HepG2 (cell line): ENCODE results near the gene UTP11. TPM values are rescaled to one million over a fixed set of nuclear protein-coding genes. Genes with fewer than 3 reads are reported as not detected.

ENCODE experiments used
- GATAD2A ChIP-seq: IDR thresholded peaks from 2 replicates; pipeline ENCODE4 v1.6.1; 2016
- IRF2 ChIP-seq: IDR thresholded peaks from 2 replicates; pipeline ENCODE4 v1.6.1; 2018; ENCODE audit warnings: missing genetic modification reagents, missing compliant biosample characterization
- NBN ChIP-seq: fragments of 450-650 bp; conservative IDR thresholded peaks from 2 replicates; pipeline ENCODE4 v1.6.1; 2017
- NCOR1 ChIP-seq: fragments of 200-600 bp; sonication (generic); IDR thresholded peaks from 2 replicates; pipeline ENCODE4 v1.7.0; 2017; ENCODE audit warnings: antibody characterized with exemption, low read length, borderline replicate concordance
- NFIB ChIP-seq: sonication (generic); formaldehyde crosslinking; IDR thresholded peaks from 2 replicates; pipeline ENCODE4 v1.9.0; 2021; ENCODE audit warnings: missing genetic modification reagents, mild to moderate bottlenecking, borderline replicate concordance
- PAF1 ChIP-seq: IDR thresholded peaks from 2 replicates; pipeline ENCODE4 v1.6.1; 2016; ENCODE audit warnings: missing genetic modification reagents, missing compliant biosample characterization
- REXO4 ChIP-seq: sonication (generic); formaldehyde crosslinking; IDR thresholded peaks from 2 replicates; pipeline ENCODE4 v1.8.0; 2022; ENCODE audit warnings: missing genetic modification reagents, mild to moderate bottlenecking, borderline replicate concordance
- RFX3 ChIP-seq: IDR thresholded peaks from 2 replicates; pipeline ENCODE4 v1.6.1; 2016; ENCODE audit warnings: missing biosample characterization, missing genetic modification reagents
- RXRA ChIP-seq: sonication (generic); formaldehyde crosslinking; IDR thresholded peaks from 2 replicates; pipeline ENCODE4 v1.5.1; 2020; ENCODE audit warnings: missing genetic modification reagents
- TEAD3 ChIP-seq: optimal IDR thresholded peaks from 2 replicates; pipeline ENCODE3; 2016; ENCODE audit warnings: borderline replicate concordance
- ZFP37 ChIP-seq: sonication (generic); formaldehyde crosslinking; IDR thresholded peaks from 2 replicates; pipeline ENCODE4 v1.4.0; 2020; ENCODE audit warnings: missing genetic modification reagents, borderline replicate concordance
- ZNF121 ChIP-seq: sonication (generic); formaldehyde crosslinking; IDR thresholded peaks from 2 replicates; pipeline ENCODE4 v1.5.0; 2020; ENCODE audit warnings: mild to moderate bottlenecking, missing genetic modification reagents
- ZNF326 ChIP-seq: sonication (generic); formaldehyde crosslinking; IDR thresholded peaks from 2 replicates; pipeline ENCODE4 v1.4.0; 2020; ENCODE audit warnings: missing genetic modification reagents, borderline replicate concordance
- ZNF451 ChIP-seq: sonication (generic); formaldehyde crosslinking; IDR thresholded peaks from 2 replicates; pipeline ENCODE4 v1.5.0; 2020; ENCODE audit warnings: mild to moderate bottlenecking, missing genetic modification reagents
- ZNF777 ChIP-seq: sonication (generic); formaldehyde crosslinking; IDR thresholded peaks from 2 replicates; pipeline ENCODE4 v1.4.0; 2020; ENCODE audit warnings: missing genetic modification reagents
- polyA plus RNA-seq, 8 experiments: library from polyadenylated mRNA; depleted of rRNA in 3 of 8; stranded (reverse) in 7 of 8; unstranded in 1 of 8; fragments of >200 nt; fragmentation: Illumina TruSeq in 4 of 8; extraction: Trizol in 4 of 8; gene quantifications; 2 replicates each; pipeline versions ENCODE4 v1.2.1 to v1.2.3, GENCODE V29; 2011 to 2016; ENCODE audit warnings: low read depth in 4 of 8, missing spikeins in 1 of 8, mixed read lengths in 1 of 8; ENCODE audit not compliant: insufficient read depth in 1 of 8
- total RNA-seq, 5 experiments: library from RNA; depleted of rRNA; stranded (reverse); fragments of >200 nt; fragmentation: Illumina TruSeq; extraction: Trizol; gene quantifications; 2 replicates each; pipeline ENCODE4 v1.2.3, GENCODE V29; 2016; ENCODE audit warnings: low read depth in 1 of 5
- TF ChIP-seq, protein P1 (sequence below): sonication (generic); formaldehyde crosslinking; IDR thresholded peaks from 2 replicates; pipeline ENCODE4 v1.8.0; 2022; ENCODE audit warnings: mild to moderate bottlenecking, missing genetic modification reagents, borderline replicate concordance
- TF ChIP-seq, protein P2 (sequence below): sonication (generic); formaldehyde crosslinking; IDR thresholded peaks from 2 replicates; pipeline ENCODE4 v1.4.0; 2020; ENCODE audit warnings: mild to moderate bottlenecking, missing genetic modification reagents
- TF ChIP-seq, protein P3 (sequence below): sonication (generic); formaldehyde crosslinking; conservative IDR thresholded peaks from 2 replicates; pipeline ENCODE4 v1.4.0; 2020; ENCODE audit warnings: mild to moderate bottlenecking, missing genetic modification reagents, moderate library complexity
- TF ChIP-seq, protein P4 (sequence below): sonication (generic); formaldehyde crosslinking; IDR thresholded peaks from 2 replicates; pipeline ENCODE4 v1.4.0; 2020; ENCODE audit warnings: missing genetic modification reagents, borderline replicate concordance

UTP11 gene
- total and polyA plus RNA-seq, 2 of the 13 experiments (the other 11 are each of a cell fraction or from before 2014, with no cell fraction given): 13.5 to 44.8 TPM

DNA sequence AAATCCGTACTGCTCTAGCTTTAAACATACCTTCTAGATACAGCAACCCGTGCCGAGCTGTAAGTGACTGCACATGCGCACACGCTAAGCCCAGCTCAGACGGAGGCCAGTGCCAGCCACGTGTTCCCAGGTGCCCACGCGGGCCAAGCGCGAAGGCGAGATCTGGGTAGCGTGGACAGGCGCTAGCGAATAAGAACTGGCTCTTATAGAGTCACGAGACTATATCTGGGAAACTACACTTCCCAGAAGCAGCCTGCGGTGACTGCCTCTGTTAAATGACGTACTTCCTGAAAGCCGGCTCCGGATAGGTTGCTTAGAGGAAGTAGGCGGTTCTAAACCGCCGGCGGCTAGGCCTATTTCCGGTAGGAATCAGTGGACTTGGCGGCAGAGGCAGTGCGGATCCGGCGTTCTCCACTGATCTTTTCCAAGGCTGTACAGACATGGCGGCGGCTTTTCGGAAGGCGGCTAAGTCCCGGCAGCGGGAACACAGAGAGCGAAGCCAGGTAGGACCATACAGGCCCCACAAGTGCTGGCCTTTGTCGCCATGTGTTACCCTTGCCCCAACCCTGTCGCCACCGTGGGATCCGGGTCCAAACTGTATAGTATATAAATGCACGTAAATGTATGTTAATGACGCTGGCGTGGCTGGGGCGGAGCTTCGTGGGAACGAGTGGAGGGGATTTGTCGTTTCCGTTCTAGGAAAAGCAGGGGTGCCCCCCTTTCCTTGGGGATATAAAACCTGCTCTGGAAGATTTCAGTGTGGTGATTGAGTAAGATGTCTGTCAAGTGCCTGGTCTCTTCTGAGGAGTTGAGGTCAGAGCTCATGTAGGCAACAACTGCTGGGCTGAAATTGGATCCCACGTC is at the start of gene UTP11 (continued):
- TF ChIP-seq, protein P1, sequence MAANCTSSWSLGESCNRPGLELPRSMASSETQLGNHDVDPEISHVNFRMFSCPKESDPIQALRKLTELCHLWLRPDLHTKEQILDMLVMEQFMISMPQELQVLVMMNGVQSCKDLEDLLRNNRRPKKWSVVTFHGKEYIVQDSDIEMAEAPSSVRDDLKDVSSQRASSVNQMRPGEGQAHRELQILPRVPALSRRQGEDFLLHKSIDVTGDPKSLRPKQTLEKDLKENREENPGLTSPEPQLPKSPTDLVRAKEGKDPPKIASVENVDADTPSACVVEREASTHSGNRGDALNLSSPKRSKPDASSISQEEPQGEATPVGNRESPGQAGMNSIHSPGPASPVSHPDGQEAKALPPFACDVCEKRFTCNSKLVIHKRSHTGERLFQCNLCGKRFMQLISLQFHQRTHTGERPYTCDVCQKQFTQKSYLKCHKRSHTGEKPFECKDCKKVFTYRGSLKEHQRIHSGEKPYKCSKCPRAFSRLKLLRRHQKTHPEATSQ (CRISPR knock-in tag): 0 out of 2 replicates have a peak, but pooled peaks have one; percentile 59
- TF ChIP-seq ZNF777 (peak; percentile 49; the same call in 1 of the 2 replicates), ZFP37 (CRISPR knock-in tag) (peak; percentile 90), TEAD3 (CRISPR knock-in tag) (peak; percentile 66), REXO4 (peak; percentile 88; the same call in 1 of the 2 replicates), RXRA (CRISPR knock-in tag) (peak; percentile 86), GATAD2A (CRISPR knock-in tag) (peak; percentile 83), PAF1 (no peak), NBN (no peak), NCOR1 (no peak), RFX3 (peak; percentile 21; the same call in 1 of the 2 replicates), ZNF451 (CRISPR knock-in tag) (peak; percentile 98), NFIB (no peak), ZNF121 (peak; percentile 63), IRF2 (CRISPR knock-in tag) (peak; percentile 92), ZNF326 (CRISPR knock-in tag) (no peak)
- TF ChIP-seq, protein P2, sequence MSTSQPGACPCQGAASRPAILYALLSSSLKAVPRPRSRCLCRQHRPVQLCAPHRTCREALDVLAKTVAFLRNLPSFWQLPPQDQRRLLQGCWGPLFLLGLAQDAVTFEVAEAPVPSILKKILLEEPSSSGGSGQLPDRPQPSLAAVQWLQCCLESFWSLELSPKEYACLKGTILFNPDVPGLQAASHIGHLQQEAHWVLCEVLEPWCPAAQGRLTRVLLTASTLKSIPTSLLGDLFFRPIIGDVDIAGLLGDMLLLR (CRISPR knock-in tag): peak; percentile 95
- TF ChIP-seq, protein P3, sequence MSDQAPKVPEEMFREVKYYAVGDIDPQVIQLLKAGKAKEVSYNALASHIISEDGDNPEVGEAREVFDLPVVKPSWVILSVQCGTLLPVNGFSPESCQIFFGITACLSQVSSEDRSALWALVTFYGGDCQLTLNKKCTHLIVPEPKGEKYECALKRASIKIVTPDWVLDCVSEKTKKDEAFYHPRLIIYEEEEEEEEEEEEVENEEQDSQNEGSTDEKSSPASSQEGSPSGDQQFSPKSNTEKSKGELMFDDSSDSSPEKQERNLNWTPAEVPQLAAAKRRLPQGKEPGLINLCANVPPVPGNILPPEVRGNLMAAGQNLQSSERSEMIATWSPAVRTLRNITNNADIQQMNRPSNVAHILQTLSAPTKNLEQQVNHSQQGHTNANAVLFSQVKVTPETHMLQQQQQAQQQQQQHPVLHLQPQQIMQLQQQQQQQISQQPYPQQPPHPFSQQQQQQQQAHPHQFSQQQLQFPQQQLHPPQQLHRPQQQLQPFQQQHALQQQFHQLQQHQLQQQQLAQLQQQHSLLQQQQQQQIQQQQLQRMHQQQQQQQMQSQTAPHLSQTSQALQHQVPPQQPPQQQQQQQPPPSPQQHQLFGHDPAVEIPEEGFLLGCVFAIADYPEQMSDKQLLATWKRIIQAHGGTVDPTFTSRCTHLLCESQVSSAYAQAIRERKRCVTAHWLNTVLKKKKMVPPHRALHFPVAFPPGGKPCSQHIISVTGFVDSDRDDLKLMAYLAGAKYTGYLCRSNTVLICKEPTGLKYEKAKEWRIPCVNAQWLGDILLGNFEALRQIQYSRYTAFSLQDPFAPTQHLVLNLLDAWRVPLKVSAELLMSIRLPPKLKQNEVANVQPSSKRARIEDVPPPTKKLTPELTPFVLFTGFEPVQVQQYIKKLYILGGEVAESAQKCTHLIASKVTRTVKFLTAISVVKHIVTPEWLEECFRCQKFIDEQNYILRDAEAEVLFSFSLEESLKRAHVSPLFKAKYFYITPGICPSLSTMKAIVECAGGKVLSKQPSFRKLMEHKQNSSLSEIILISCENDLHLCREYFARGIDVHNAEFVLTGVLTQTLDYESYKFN (CRISPR knock-in tag): peak; percentile 30
- TF ChIP-seq, protein P4, sequence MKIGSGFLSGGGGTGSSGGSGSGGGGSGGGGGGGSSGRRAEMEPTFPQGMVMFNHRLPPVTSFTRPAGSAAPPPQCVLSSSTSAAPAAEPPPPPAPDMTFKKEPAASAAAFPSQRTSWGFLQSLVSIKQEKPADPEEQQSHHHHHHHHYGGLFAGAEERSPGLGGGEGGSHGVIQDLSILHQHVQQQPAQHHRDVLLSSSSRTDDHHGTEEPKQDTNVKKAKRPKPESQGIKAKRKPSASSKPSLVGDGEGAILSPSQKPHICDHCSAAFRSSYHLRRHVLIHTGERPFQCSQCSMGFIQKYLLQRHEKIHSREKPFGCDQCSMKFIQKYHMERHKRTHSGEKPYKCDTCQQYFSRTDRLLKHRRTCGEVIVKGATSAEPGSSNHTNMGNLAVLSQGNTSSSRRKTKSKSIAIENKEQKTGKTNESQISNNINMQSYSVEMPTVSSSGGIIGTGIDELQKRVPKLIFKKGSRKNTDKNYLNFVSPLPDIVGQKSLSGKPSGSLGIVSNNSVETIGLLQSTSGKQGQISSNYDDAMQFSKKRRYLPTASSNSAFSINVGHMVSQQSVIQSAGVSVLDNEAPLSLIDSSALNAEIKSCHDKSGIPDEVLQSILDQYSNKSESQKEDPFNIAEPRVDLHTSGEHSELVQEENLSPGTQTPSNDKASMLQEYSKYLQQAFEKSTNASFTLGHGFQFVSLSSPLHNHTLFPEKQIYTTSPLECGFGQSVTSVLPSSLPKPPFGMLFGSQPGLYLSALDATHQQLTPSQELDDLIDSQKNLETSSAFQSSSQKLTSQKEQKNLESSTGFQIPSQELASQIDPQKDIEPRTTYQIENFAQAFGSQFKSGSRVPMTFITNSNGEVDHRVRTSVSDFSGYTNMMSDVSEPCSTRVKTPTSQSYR (CRISPR knock-in tag): peak; percentile 77; the same call in 1 of the 2 replicates
